KBM-7 (cell line): ENCODE measurements around the gene CAB39.

Source experiments
- DNase-seq: peaks from one replicate; pipeline ENCODE4 v3.0.0-alpha.2; 2015
- in situ Hi-C: fragments of 300-500 bp; cut with MboI; formaldehyde crosslinking; loops from 2 replicates; pipeline ENCODE4 v1.14.3; 2020; ENCODE audit warnings: low sequenced_read_pairs, low pct_unique_long_range_greater_than_20kb, mixed read lengths

Gene CAB39

GRCh38 chr2:230827774-230828271 lies 115.2 kb downstream of the CAB39 start:
- DNase-seq = no peak
- in situ Hi-C loops = loop anchor here (25.0 kb wide), 2 partner anchors 159 to 584 kb away; partner anchors contain the start of gene SPATA3

- in situ Hi-C loops = loop anchor here (25.0 kb wide), 2 partner anchors 159 to 584 kb away; partner anchors contain the start of gene SPATA3
- no peak for DNase-seq
Observed at GRCh38 chr2:230828272-230828961, 115.8 kb downstream of the CAB39 start.

- no peak for DNase-seq
- in situ Hi-C loops = loop anchor here (25.0 kb wide), 2 partner anchors 158 to 583 kb away; partner anchors contain the start of gene SPATA3
Observed at GRCh38 chr2:230829293-230829692, 116.7 kb downstream of the CAB39 start.

GRCh38 chr2:230829959-230830358 lies 117.3 kb downstream of the CAB39 start:
- no peak for DNase-seq
- in situ Hi-C loops = loop anchor here (25.0 kb wide), 2 partner anchors 157 to 582 kb away; partner anchors contain the start of gene SPATA3

- DNase-seq = no peak
- in situ Hi-C loops = loop anchor here (25.0 kb wide), 2 partner anchors 157 to 582 kb away; partner anchors contain the start of gene SPATA3
Observed at GRCh38 chr2:230830428-230830827, 117.8 kb downstream of the CAB39 start.

GRCh38 chr2:230840301-230840700 lies 127.7 kb downstream of the CAB39 start:
- DNase-seq = no peak
- in situ Hi-C loops = loop anchor here (25.0 kb wide), 2 partner anchors 147 to 572 kb away; partner anchors contain the start of gene SPATA3

GRCh38 chr2:230842473-230842872 lies 129.8 kb downstream of the CAB39 start:
- DNase-seq = no peak
- in situ Hi-C loops = loop anchor here (25.0 kb wide), 2 partner anchors 145 to 570 kb away; partner anchors contain the start of gene SPATA3

GRCh38 chr2:230843132-230843531 lies 130.5 kb downstream of the CAB39 start:
- DNase-seq = no peak
- in situ Hi-C loops = loop anchor here (25.0 kb wide), 2 partner anchors 144 to 569 kb away; partner anchors contain the start of gene SPATA3

GRCh38 chr2:230846360-230846759 lies 133.7 kb downstream of the CAB39 start:
- in situ Hi-C loops = loop anchor here (25.0 kb wide), 2 partner anchors 141 to 566 kb away; partner anchors contain the start of gene SPATA3
- DNase-seq = no peak

- peak; percentile 94 for DNase-seq
- in situ Hi-C loops = loop anchor here (25.0 kb wide), 2 partner anchors 139 to 564 kb away; partner anchors contain the start of gene SPATA3
Observed at GRCh38 chr2:230847883-230848388, 135.3 kb downstream of the CAB39 start.

- in situ Hi-C loops = loop anchor here (25.0 kb wide), 2 partner anchors 138 to 563 kb away; partner anchors contain the start of gene SPATA3
- no peak for DNase-seq
Observed at GRCh38 chr2:230849633-230850357, 137.2 kb downstream of the CAB39 start.

- no peak for DNase-seq
- in situ Hi-C loops = no loop called here
Observed at GRCh38 chr2:230850358-230850658, 137.7 kb downstream of the CAB39 start.

- in situ Hi-C loops = no loop called here
- no peak for DNase-seq
Observed at GRCh38 chr2:230852113-230852512, 139.5 kb downstream of the CAB39 start.

GRCh38 chr2:230861552-230862255 lies 149.1 kb downstream of the CAB39 start:
- DNase-seq = no peak
- in situ Hi-C loops = no loop called here

- DNase-seq = no peak
- in situ Hi-C loops = no loop called here
Observed at GRCh38 chr2:230862292-230862691, 149.7 kb downstream of the CAB39 start.

GRCh38 chr2:230863031-230863430 lies 150.4 kb downstream of the CAB39 start:
- in situ Hi-C loops = no loop called here
- no peak for DNase-seq

- in situ Hi-C loops = no loop called here
- DNase-seq = no peak
Observed at GRCh38 chr2:230863442-230864121, 150.9 kb downstream of the CAB39 start.

GRCh38 chr2:230864122-230864604 lies 151.5 kb downstream of the CAB39 start:
- in situ Hi-C loops = no loop called here
- no peak for DNase-seq
